ENCODE measurements around the gene ST6GAL1. TPM values are rescaled to one million over a fixed set of nuclear protein-coding genes. Genes with fewer than 3 reads are reported as not detected.

The ST6GAL1 gene
- total RNA-seq, 1 experiment from 2014 or later: 3.3 TPM

DNA sequence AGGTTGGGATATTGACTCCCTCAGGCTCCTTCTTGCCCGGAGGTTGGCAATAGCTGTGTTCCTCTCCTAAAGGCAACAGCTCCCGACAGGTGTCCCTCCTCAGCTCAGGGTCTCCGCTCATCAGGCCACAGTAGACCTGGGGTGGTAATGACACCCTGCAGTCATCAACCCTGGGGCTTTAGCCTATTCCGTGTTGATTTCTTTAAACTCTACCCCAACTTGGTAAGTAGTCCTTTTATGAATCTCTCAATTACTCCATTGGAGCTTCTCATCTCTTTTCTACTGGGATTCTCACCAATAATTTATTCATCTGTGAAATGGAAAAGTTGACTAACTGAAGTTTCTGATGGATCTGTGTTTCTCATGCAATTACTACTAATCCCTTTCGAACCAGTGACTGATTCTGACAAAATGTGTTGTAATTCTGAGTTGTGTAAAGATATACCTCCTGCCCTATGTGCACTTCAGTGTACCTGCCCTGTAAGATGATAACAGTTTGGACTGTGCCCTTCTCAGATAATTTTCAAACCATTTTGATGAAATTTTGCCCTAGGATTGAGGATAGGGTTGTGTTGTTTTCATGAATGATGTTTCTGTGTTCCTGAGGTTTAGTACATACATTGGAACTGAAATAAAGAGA is 119.3 kb downstream of the ST6GAL1 start:
- Histone ChIP-seq H3K4me3 (ENCODE audit: low read depth in 2 of 2, low read length in 2 of 2) (no peak overlapping the region), H3K27ac (ENCODE audit: low read length) (no peak overlapping the region), H3K27me3 (ENCODE audit: control insufficient read depth, insufficient read depth, low read length) (no peaks in the 10 kb centered on the region), H3K4me1 (ENCODE audit: control insufficient read depth, insufficient read depth, low read length) (no peaks in the 10 kb centered on the region), H3K36me3 (ENCODE audit: control insufficient read depth, insufficient read depth, low read length) (no peaks in the 10 kb centered on the region), H3K9me3 (ENCODE audit: control insufficient read depth, insufficient read depth, low read depth, low read length) (no peaks in the 10 kb centered on the region)
- CTCF ChIA-PET: no interaction called here
- DNase-seq (ENCODE audit: low read depth, low spot score): no peak
- in situ Hi-C loops (cut with HindIII; ENCODE audit: low pct_unique_long_range_greater_than_20kb, low sequenced_read_pairs) (no loop called here), intact Hi-C loops (cut with micrococcal nuclease; ENCODE audit: unreplicated experiment) (no loop called here)
- POLR2A ChIA-PET: interaction anchor here (0.5 kb wide), 1 partner anchor 334 kb away, joined by 10 read pairs; no protein-coding TSS in a partner anchor
- no TSS peak for BruUV-seq (replicated peaks)
- ATAC-seq: no peak
- no peak for TF ChIP-seq POLR2AphosphoS5 (IDR thresholded peaks at IDR 0.05; ENCODE audit: low read depth, low read length)
- TF ChIP-seq, protein P1, sequence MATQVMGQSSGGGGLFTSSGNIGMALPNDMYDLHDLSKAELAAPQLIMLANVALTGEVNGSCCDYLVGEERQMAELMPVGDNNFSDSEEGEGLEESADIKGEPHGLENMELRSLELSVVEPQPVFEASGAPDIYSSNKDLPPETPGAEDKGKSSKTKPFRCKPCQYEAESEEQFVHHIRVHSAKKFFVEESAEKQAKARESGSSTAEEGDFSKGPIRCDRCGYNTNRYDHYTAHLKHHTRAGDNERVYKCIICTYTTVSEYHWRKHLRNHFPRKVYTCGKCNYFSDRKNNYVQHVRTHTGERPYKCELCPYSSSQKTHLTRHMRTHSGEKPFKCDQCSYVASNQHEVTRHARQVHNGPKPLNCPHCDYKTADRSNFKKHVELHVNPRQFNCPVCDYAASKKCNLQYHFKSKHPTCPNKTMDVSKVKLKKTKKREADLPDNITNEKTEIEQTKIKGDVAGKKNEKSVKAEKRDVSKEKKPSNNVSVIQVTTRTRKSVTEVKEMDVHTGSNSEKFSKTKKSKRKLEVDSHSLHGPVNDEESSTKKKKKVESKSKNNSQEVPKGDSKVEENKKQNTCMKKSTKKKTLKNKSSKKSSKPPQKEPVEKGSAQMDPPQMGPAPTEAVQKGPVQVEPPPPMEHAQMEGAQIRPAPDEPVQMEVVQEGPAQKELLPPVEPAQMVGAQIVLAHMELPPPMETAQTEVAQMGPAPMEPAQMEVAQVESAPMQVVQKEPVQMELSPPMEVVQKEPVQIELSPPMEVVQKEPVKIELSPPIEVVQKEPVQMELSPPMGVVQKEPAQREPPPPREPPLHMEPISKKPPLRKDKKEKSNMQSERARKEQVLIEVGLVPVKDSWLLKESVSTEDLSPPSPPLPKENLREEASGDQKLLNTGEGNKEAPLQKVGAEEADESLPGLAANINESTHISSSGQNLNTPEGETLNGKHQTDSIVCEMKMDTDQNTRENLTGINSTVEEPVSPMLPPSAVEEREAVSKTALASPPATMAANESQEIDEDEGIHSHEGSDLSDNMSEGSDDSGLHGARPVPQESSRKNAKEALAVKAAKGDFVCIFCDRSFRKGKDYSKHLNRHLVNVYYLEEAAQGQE (IDR thresholded peaks at IDR 0.05; ENCODE audit: insufficient read depth in 1 of 2, low read depth in 2 of 2, low read length in 1 of 2): no peak
- TF ChIP-seq CTCF (IDR thresholded peaks at IDR 0.05): no peak
- no peak for TF ChIP-seq SIN3A (IDR thresholded peaks at IDR 0.05; ENCODE audit: borderline replicate concordance, insufficient read depth, low read depth, low read length)
- no peak for TF ChIP-seq TCF7L2 (IDR thresholded peaks at IDR 0.05; ENCODE audit: low read depth, low read length)

- ATAC-seq: no peak
- Histone ChIP-seq H3K9me3 (ENCODE audit: control insufficient read depth, insufficient read depth, low read depth, low read length) (no peaks in the 10 kb centered on the region), H3K4me1 (ENCODE audit: control insufficient read depth, insufficient read depth, low read length) (no peaks in the 10 kb centered on the region), H3K4me3 (ENCODE audit: low read depth in 2 of 2, low read length in 2 of 2) (no peak overlapping the region), H3K27me3 (ENCODE audit: control insufficient read depth, insufficient read depth, low read length) (no peaks in the 10 kb centered on the region), H3K36me3 (ENCODE audit: control insufficient read depth, insufficient read depth, low read length) (no peaks in the 10 kb centered on the region), H3K27ac (ENCODE audit: low read length) (no peak overlapping the region)
- BruUV-seq (replicated peaks): no TSS peak
- no peak for DNase-seq (ENCODE audit: low read depth, low spot score)
- intact Hi-C loops (cut with micrococcal nuclease; ENCODE audit: unreplicated experiment) (no loop called here), in situ Hi-C loops (cut with HindIII; ENCODE audit: low pct_unique_long_range_greater_than_20kb, low sequenced_read_pairs) (no loop called here)
- POLR2A ChIA-PET: no interaction called here
- CTCF ChIA-PET: no interaction called here
- TF ChIP-seq SIN3A (IDR thresholded peaks at IDR 0.05; ENCODE audit: borderline replicate concordance, insufficient read depth, low read depth, low read length) (no peak), TCF7L2 (IDR thresholded peaks at IDR 0.05; ENCODE audit: low read depth, low read length) (no peak), CTCF (IDR thresholded peaks at IDR 0.05) (no peak), POLR2AphosphoS5 (IDR thresholded peaks at IDR 0.05; ENCODE audit: low read depth, low read length) (no peak)
- TF ChIP-seq, protein P1 (IDR thresholded peaks at IDR 0.05; ENCODE audit: insufficient read depth in 1 of 2, low read depth in 2 of 2, low read length in 1 of 2): no peak
Measured at GRCh38 chr3:187051066-187051465, 120.7 kb downstream of the ST6GAL1 start.
